Measurements from ENCODE around the gene COL8A1.

GRCh38 chr3:99640214-99640851, 1.9 kb downstream of the COL8A1 start:
- TF ChIP-seq, protein P1, sequence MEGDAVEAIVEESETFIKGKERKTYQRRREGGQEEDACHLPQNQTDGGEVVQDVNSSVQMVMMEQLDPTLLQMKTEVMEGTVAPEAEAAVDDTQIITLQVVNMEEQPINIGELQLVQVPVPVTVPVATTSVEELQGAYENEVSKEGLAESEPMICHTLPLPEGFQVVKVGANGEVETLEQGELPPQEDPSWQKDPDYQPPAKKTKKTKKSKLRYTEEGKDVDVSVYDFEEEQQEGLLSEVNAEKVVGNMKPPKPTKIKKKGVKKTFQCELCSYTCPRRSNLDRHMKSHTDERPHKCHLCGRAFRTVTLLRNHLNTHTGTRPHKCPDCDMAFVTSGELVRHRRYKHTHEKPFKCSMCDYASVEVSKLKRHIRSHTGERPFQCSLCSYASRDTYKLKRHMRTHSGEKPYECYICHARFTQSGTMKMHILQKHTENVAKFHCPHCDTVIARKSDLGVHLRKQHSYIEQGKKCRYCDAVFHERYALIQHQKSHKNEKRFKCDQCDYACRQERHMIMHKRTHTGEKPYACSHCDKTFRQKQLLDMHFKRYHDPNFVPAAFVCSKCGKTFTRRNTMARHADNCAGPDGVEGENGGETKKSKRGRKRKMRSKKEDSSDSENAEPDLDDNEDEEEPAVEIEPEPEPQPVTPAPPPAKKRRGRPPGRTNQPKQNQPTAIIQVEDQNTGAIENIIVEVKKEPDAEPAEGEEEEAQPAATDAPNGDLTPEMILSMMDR (IDR thresholded peaks at IDR 0.05), result no peak
- TF ChIP-seq POLR2AphosphoS5 (IDR thresholded peaks at IDR 0.05), result no peak

Data from prostate gland (tissue), 2 donors.